CD4-positive, alpha-beta T cell treated with Interleukin-4 for 1 hour (primary cell): ENCODE results near the gene CBX4.

Experiments used
- DNase-seq, 2 donors: peaks; one replicate each; pipeline ENCODE4 v3.0.0-alpha.2; 2020 to 2022

Gene CBX4

DNA sequence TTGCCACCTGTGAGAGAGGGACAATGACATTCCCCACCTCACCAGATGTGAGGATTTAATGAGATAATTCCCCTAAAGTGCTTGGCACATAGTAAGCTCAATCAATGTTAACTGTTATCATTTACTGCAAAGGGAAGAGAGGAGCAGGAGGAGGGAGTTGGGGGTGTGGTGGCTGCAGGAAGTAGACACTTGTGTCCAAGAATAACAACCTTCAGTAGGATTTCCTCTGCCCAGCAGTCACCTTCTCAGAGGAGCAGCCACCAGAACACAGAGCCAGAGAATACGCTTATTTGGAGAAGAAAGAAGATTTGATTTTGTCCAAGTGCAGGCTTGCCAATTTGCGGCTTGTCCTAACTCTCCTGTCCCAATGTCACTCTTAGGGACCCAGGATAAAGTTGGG lies 10.2 kb downstream of the CBX4 start:
- no peak for DNase-seq

DNA sequence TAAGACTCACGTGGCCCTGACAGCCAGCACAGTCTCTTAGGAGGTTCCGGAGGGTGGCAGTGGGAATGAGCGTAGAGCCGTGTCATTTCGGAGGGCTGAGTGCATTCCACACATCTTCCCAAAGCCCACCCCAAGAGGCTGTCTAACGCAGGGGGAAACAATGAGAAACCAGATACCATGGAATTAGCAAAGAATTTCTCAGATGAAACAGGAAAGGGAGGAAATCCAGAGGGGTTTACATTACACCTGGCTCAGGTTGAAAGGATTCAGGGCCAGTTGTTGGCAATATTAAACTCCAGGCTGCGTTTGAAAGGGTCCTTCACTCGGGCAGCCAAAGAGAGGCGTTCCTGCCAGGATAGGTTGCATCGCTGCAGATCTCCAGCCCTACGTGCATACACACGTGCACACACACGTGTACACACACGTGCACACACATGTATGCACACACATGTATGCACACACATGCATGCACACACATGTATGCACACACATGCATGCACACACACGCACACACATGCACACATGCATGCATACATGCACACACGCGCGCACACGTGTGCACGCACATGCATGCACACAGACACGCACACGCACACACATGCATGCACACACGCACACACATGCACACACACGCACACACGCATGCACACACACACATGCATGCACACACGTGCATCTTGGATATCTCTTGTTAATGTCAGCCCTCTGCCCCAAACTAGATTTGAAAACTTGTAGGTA lies 12.2 kb downstream of the CBX4 start:
- no peak for DNase-seq

DNA sequence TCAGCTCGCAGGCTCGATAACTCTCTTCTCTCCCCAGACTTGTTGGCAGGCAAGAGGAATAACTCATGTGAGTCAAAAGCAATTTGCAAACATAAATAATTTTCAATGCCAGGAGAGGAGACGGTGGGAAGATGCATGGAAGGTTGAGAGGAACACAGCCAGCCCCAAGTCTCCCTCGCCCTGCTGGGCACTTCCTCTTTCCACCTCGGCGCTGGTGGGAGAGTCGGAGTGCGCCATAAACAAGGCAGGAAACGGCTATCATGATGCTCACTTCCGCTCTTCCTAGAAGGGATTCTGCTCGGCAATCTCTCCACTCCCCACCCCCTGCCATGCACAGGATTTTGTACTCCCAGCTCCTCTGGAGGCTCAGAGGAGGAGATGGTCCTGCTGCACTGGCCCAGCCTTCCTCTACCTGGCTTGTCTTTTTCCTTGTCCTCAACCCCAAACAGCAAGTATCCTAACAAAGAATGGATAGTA lies 13.0 kb downstream of the CBX4 start:
- peak in 1 of 2 donors; percentile 42 for DNase-seq

DNA sequence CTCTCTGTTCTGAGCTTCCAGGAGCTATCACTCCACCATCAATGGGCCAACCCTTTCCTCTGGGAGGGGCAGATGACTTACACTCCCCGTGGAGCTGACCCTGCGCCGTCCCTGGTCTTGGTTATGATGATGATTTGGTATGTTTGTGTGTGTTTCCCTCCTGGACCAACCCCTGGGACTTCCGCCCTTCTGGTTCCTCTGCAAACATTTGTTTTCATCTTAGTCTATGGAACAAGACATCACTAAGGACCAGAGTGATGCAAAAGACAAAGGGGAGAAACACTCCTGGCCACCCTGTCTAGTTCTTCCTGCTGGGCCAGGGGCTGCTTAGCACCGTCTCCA lies 13.7 kb downstream of the CBX4 start:
- no peak for DNase-seq

DNA sequence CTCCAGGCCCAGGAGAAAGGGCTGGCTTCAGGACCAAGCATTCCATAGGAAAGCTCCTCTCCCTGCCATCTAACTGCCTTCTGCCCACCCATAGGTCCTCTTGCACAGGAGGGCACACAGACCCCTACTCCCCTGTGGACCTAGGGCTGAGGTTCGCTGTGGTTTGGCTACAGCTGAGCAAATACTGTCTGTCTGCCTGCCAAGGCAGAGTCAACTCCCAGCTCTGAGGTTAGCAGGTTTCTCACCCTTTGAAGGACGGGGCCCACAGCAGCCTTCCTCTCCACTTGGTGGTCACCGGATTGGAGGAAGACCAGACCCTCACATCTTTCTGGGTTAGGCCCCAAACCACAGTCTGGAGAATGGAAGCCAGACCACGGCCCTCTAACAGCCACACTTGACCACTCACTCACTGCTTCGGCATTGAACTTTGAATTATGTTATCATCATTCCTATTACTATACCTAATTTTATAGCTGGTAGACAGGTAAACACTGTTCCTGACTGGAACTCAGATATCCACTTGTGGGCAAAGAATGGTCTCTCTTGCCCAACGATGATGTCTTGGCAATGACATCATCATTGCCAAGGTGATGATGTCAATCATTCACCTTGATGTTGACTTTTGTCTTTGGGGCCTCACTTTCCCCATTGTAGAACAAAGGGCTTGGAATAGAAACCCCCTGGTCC lies 14.2 kb downstream of the CBX4 start:
- DNase-seq: no peak

DNA sequence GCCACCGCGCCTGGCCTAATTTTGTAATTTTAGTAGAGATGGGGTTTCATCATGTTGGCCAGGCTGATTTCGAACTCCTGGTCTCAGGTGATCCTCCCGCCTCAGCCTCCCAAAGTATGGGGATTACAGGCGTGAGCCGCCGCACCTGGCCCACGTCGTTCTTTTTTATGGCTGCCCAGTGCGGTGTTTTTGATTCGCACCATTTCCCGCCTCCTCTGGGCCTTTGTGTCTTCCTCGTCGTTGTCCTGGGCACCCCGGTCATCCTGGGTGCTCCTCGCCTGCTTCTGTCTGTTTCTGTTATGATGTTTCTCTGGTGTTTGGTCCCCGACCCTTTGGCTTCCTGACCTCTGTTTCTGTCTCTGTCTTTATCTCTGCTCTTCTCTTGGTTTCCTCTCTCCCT lies 15.0 kb downstream of the CBX4 start:
- no peak for DNase-seq

DNA sequence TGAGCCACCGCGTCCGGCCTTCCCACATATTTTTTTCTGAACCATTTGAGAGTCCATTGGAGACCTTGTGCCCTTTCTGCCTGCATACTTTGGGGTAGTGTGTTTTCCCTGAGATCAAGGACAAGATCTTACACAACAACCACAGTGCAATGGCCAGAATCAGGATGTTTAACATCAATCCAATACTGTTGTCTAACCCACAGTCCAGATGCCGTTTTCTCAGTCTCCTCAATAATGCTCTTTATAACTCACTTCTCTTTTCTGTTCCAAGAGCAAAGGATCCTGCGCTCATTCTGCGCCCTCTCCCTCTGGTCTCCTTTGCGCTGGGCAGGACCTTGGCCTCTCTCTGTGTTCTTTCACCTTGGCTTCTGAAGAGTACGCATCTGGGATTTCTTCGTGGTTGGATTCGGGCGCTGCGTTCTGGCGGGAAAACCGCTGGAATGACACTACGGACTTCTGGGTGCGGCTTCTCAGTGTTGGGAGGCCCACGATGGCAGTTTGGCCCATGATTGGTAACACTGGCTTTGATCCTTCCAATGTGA lies 16.6 kb downstream of the CBX4 start:
- no peak for DNase-seq

DNA sequence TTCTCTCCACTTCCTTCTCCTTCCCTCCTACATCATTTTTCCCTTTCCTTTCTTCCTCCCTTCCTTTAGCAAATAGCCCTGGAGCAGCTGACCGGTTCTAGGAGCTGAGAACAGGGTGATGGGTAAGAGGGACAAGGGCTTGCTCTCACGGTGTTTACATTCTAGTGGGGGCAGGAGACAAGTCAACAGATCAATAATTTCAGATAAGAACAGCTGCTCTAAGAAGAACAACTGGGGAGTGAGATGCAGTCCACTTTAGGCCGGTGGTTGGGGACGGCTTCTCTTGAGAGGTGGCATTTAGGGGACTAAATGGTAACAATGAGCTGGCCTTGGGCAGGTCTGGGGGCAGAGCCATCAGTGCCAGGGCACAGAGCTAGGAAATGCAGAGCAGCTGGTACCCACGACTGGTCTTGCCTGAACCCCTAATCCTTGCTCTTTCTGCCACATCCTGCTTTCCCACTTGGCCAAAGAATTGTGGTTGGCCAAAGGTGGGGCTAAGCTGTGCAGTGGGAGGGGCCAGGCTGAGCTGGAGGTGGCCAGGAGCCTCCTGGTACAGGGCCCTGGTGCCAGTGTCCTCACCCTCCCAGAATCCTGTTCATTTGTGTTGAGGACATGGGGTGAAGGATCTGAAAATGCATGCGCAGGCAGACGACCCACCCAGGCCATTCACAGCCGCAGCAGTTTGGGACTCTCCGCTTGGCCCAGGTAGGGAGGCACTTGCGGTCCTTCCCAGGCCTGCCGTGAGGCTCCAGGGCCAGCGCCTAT lies 17.7 kb downstream of the CBX4 start:
- DNase-seq: no peak

DNA sequence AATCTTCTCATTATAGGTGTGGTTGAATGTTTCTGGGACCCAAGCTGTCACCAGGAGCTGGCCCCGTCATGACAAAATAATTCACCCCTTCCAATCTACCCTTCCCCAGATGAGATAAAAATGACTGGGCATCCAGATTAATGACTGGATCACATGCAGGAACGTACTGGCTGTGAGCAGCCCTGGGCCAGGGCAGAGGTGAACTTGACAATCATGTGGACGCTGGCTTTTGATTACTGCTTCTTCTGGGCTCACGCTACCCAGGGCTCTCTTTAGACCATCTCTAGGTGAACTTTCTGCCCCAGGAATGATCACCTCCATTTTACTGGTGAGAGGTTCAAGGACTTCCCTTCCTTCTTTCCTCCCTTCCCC lies 18.3 kb downstream of the CBX4 start:
- no peak for DNase-seq

DNA sequence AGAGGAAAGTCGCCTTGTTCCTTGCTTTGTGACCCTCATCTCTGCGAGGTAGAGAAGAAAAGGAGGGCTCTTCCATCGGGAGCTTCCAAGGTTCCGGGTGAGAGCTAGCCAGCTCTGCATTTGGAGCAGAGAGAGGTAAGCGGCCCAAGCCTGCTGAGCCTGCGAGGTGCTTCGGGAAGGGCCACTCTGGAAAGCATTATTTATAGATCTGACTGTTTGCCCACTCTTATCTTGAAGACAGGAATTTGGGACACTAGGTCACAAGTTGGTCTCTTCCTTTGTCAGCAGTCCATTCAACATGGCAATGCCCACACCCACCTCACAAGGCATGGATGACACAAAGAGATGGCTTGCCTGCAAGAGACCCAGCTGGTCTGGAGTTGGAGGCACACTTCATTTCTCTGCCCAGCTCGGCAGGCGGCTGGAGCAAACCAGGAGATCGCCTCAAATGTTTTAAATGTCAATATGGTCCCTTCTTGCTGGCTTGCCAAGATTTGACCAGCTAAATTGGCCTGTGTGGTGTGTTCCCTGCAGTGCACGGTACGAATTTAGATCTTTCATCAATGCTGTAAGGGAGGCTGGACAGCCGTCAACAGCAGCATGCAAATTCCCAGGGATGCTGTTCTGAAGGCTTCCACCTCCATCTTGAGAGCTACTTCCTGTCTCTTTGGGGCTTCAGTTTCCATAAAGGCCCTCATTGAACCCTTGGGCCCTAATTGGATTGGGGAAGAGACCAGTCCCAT lies 19.5 kb downstream of the CBX4 start:
- DNase-seq: no peak

DNA sequence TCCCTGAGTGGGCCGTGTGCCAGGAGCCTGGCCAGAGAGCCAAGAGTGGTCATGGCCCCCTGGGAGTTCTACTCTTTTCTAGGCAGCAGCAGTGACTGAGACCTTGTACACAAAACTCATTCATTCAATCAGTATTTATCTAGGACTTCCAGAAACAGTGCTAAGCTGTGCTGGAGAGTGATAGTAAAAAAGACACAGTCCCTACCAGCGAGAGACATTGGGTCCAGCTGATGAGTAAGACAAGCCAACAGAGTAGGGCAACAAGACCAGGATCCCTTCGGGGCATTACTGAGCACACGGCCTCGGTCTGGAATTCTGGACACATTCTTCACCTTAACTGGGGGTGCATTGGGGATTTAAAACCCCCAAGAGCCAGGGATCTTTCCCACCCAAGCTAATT lies 20.2 kb downstream of the CBX4 start:
- DNase-seq: no peak

DNA sequence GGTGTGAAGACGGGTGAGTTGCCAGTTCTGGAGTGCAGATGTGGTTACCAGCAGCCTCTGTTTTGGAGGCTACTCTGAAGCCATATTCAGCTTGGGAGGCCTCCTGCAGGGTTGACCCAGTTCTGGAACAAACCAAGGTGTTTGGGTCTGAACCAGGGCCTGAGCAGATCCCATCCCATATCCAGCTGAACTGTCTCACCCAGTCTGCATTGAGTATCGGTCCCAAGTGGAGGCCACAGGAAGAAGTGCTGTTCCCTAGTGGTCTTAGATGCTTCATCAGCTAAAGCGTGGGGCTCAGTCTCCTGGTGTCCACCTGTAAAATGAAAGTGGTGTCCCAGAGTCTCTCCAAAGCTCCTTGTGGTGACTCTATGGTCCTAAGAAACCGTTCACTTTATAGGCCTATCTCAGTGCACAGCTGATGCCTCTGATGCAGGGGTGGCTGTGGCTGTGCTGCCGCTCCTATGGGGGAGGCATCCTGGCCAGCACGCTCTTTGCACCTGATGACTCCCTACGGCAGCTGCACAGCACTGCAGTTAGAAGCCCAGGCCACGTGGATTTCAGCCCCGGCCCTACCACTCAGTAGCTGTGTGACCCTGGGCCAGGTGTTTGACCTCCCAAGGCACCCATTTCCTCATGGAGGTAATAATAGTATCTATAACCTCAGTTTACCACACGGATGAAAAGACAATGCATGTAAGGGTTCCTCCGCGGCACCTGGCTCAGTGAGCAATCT lies 21.0 kb downstream of the CBX4 start:
- no peak for DNase-seq

DNA sequence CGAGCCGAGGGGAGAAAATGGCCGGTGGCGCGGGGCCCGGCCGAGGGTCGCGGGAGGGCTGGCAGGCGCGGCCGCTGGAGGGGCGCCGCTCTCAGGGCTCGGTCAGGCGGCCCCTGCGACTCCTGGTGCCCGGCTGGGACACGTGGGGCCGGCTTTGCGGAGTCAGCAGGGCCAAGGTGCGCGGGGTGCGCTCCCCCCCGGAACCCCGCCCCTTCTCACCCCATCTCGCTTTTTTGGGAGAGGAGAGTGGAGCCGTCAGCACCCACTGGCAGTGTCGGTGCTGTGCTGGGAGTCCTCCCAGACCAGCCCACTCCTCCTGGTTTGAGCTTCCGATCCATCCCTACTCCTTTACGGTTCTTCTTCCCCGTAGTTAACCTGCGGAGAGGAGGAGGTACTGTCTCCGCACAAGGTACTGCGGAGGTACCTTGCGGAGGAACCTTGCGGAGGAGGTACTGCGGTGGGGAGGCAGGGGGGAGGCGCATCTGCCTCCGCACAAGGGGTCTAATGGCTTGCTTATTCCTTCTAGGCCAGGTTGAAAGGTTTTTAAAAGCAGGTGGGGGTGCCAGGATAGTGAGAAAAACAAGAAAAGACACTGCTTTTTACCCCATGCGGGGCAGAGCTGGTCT lies 23.3 kb downstream of the CBX4 start:
- no peak for DNase-seq

DNA sequence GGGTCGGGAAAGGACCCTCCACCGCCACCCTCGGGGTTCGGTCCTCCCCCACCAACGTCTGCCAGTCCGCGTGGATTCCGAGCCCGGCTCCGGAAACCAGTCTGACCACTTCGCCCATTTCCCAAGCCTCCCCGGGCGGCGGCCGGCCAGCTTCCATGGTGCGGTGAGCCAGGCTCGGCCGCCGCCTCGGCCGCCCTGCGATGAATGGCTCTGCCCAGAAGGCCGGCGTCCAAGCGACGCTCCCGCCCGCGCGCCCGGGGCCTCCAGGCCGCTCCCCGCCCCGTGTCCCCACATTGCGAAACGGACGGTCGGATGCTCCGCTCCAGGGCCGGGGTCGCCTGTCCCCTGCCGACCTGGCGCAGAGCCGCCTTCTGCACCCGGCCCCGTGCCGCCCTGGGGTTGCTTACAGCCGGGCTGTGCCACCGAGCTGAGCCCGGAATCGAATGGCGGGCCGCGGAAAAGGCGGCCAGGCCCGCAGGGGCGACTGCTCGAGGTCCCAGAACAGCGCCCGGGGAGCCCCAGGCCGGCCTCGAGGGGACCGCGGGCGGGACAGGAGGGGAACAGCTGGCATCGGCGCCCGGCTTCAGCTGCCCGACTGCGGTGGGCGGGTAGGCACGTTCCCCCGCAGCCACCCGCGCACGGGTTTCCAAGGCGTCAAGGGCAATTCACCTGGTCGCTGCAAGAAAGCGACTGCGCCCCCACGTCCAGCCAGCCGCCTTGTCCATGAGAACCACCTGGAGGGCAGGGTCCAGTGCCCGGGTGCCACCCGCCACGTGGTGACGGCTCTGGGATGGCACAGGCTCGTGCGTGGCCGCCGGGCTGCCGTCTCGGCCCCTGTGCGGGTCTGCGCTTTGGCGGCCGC lies 24.0 kb downstream of the CBX4 start:
- no peak for DNase-seq

DNA sequence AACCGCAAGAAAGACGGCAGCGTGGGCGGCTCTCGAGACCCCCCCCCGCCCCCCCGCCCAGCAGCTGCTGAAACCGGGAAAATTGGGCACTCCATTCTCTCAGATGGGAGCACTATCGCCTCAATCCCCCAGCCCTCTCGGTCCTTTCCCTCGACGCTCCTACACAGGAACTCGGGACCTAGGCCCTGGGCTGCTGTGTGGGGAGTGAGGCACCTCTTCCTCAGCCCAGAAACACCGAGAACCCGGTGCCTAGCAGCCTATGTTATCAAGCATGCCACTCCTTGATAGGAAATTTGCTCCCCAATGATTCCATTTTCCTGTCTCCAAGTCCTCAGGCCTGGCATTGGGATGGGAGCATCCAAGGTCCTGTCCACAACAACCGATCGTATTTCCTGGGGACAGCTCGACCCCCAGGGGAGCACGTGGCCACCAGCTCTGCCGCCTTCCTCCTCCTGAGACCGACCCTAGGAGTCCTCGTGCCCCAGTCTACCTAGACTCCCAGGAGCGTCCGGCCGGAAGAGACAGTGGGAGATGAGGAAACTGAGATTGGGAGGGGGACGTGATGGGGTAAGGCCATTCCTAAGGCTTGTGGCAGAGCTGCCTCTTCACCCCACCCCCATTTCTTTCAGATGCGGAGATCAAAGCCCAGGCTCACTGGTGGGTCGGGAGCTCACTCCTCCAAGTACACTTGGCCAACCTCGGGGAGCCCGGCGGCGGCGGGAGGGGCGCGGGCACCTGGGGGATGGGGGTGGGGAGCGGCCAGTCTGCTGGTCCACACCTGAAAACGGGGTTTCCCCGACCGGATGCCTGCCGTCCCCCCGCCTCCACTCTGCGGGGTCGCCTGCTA lies 24.9 kb downstream of the CBX4 start:
- DNase-seq: no peak

DNA sequence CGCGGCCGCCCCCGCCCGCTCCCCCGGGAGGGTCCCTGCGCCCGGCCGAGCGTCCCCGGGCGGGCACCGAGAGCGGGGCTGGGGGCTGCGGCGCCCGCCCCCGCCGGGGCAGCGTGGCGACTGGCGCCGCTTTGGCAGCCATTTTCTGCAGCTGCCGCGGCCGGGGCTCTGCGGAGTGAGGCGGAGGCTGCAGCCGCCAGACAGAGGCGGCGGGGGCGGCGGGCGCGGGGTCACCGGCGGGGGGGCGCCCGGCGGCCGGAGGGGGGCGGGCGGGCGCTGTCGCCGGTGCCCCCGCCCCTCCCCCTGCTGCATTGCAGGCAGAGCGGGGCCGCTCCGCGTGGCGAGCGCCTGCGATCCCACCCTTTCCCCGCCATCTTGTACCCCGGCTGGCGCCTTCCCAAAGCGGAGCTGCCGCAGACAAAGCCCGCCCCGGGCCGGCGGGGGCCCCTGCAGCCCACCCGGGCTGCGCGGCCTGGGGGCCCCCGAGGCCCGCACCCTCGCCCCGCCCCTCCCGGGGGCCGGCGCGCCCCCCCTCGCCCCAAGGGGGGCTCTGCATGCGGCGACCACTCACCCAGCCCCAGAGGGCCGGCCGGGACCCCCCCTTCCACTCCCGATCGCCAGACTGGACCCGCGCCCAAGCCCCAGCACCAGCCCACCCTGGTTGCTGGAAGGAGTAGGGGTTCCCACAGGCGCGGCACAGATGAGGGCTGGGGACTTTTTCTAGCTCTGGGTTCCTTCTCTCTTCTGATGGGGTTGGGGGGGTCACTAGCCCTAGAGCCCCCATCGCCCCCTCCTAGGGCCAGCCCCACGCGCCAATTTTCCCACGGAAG lies 25.7 kb downstream of the CBX4 start:
- no peak for DNase-seq

DNA sequence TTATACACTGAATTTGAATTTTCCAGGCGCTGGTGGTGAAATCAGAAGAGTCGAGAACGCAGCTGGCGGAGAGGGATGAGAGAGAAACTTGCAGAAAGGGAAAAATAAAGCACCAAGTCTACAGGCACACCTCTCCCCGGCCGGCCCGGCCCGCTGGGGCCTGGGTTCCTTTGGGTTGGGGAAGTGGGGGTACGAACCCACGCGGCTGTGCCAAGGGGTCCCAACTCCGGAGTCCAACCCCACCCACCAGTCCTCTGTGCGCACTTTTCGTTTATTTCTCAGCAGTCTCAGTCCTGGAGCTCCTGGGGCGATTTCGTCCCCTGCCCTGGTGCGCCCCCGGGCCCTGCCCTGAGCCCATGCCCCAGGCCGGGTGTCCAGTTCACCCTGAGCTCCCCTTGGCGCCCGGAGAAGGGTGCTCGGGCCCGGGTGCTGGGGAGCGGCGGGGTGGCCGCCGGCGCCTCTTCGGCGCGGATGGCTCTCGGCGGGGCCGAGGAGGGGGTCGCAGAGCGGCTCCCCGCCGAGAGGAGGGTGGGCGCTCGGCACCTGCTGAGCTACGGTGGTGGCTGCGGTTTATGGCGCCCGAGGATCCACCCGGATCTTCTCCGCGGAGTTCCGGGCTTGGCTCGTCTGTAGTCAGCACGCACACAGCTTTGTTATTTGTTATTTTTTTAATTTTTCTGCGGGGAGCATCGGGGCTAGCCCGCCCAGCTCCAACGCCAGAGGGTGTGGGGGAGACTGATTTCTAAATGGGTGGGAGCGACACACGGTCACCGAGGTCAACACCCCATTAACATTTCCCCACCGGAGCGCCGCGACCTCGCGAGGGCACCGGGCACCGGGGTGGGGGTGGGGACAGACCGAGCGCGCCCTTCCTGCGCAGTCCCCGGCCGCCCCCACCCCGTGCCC lies 26.6 kb downstream of the CBX4 start:
- no peak for DNase-seq

DNA sequence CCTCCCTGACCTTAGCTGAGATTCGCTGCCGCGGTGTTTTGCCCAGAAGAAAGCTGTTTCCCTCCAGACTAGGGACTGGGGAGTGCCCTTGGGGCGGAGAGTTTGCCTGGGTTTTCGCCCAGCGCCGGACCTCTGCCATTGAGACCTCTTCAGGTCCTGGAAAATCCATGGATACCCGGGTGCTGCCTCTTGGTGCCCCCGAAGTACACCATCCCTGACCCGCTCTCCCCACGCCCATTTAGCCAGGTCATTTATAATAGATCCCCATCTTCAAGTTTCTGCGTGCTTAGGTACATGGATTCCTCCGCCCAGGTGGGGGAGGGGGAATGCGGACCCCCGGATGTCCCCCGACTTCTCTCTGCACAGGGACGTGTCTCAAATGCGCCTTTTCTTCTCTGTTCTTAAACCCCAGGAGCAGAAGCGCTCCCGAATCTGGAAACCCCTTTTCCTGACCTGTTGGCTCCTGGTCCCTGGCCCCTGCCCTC lies 27.3 kb downstream of the CBX4 start:
- no peak for DNase-seq
